KOPT-K1 (cell line): ENCODE measurements around the gene OR14I1.

Experiments used
- H3K27ac ChIP-seq: fragments of 200-600 bp; sonication (generic); 2 replicates; pipeline ENCODE4 v1.5.1; 2016; ENCODE audit warnings: antibody characterized with exemption, mild to moderate bottlenecking, low read depth, low read length; ENCODE audit not compliant: poor library complexity, severe bottlenecking
- H3K36me3 ChIP-seq: fragments of 200-600 bp; sonication (generic); 2 replicates; pipeline ENCODE4 v1.5.1; 2017; ENCODE audit warnings: antibody characterized with exemption, mild to moderate bottlenecking, low read length, moderate library complexity; ENCODE audit not compliant: insufficient read depth
- H3K9me3 ChIP-seq: fragments of 200-600 bp; sonication (generic); 2 replicates; pipeline ENCODE4 v1.5.1; 2017; ENCODE audit warnings: antibody characterized with exemption, low read length, mild to moderate bottlenecking; ENCODE audit not compliant: insufficient read depth, poor library complexity, severe bottlenecking

Gene OR14I1

GRCh38 chr1:248702714-248703113 lies at the start of gene OR14I1:
TSS of gene OR14I1 (minus strand) at chr1:248702766.
- H3K27ac ChIP-seq = no peak within 1 kb of the TSS
- H3K9me3 ChIP-seq = no peaks in the 10 kb centered on the region
- no peaks in the 10 kb centered on the region for H3K36me3 ChIP-seq

- H3K9me3 ChIP-seq = peaks cover 7% of the 10 kb centered on the region
- no peaks in the 10 kb centered on the region for H3K36me3 ChIP-seq
- H3K27ac ChIP-seq = peak overlapping the region; percentile 18
Measured at GRCh38 chr1:248751635-248752034, 49.1 kb upstream of the OR14I1 start.

- Histone ChIP-seq H3K36me3 (no peaks in the 10 kb centered on the region), H3K9me3 (peaks cover 7% of the 10 kb centered on the region), H3K27ac (peak overlapping the region; percentile 18)
Measured at GRCh38 chr1:248751142-248751541, 48.6 kb upstream of the OR14I1 start.

- no peaks in the 10 kb centered on the region for H3K36me3 ChIP-seq
- H3K27ac ChIP-seq = no peak overlapping the region
- peaks cover 7% of the 10 kb centered on the region for H3K9me3 ChIP-seq
Measured at GRCh38 chr1:248750496-248750895, 47.9 kb upstream of the OR14I1 start.

- Histone ChIP-seq H3K27ac (no peak overlapping the region), H3K9me3 (peaks cover 2% of the 10 kb centered on the region), H3K36me3 (no peaks in the 10 kb centered on the region)
Measured at GRCh38 chr1:248748211-248748610, 45.6 kb upstream of the OR14I1 start.

GRCh38 chr1:248740876-248741275 lies 38.3 kb upstream of the OR14I1 start:
- H3K36me3 ChIP-seq = no peaks in the 10 kb centered on the region
- no peaks in the 10 kb centered on the region for H3K9me3 ChIP-seq
- H3K27ac ChIP-seq = no peak overlapping the region

GRCh38 chr1:248739572-248740205 lies 37.1 kb upstream of the OR14I1 start:
- Histone ChIP-seq H3K9me3 (peaks cover 9% of the 10 kb centered on the region), H3K36me3 (no peaks in the 10 kb centered on the region), H3K27ac (no peak overlapping the region)

GRCh38 chr1:248737457-248737856 lies 34.9 kb upstream of the OR14I1 start:
- Histone ChIP-seq H3K36me3 (no peaks in the 10 kb centered on the region), H3K27ac (no peak overlapping the region), H3K9me3 (peaks cover 9% of the 10 kb centered on the region)

GRCh38 chr1:248736977-248737376 lies 34.4 kb upstream of the OR14I1 start:
- H3K27ac ChIP-seq = no peak overlapping the region
- H3K36me3 ChIP-seq = no peaks in the 10 kb centered on the region
- peaks cover 9% of the 10 kb centered on the region for H3K9me3 ChIP-seq

GRCh38 chr1:248733566-248733965 lies 31.0 kb upstream of the OR14I1 start:
- Histone ChIP-seq H3K9me3 (peaks cover 9% of the 10 kb centered on the region), H3K36me3 (no peaks in the 10 kb centered on the region), H3K27ac (no peak overlapping the region)

GRCh38 chr1:248730507-248731335 lies 28.2 kb upstream of the OR14I1 start:
- Histone ChIP-seq H3K9me3 (peaks cover 9% of the 10 kb centered on the region), H3K36me3 (no peaks in the 10 kb centered on the region), H3K27ac (no peak overlapping the region)

- Histone ChIP-seq H3K27ac (no peak overlapping the region), H3K9me3 (peaks cover 31% of the 10 kb centered on the region), H3K36me3 (no peaks in the 10 kb centered on the region)
Measured at GRCh38 chr1:248714248-248714647, 11.7 kb upstream of the OR14I1 start.

GRCh38 chr1:248710305-248710900 lies 7.8 kb upstream of the OR14I1 start:
- Histone ChIP-seq H3K9me3 (peaks cover 26% of the 10 kb centered on the region), H3K36me3 (no peaks in the 10 kb centered on the region), H3K27ac (no peak overlapping the region)

GRCh38 chr1:248704606-248705005 lies 2.0 kb upstream of the OR14I1 start:
- Histone ChIP-seq H3K9me3 (no peaks in the 10 kb centered on the region), H3K27ac (no peak overlapping the region), H3K36me3 (no peaks in the 10 kb centered on the region)

GRCh38 chr1:248703674-248704073 lies 1.1 kb upstream of the OR14I1 start:
- Histone ChIP-seq H3K36me3 (no peaks in the 10 kb centered on the region), H3K27ac (no peak overlapping the region), H3K9me3 (no peaks in the 10 kb centered on the region)
